Thyroid gland (tissue), 4 donors: ENCODE data around the gene FLNA.

Experiments
- CTCF ChIP-seq, 6 experiments: fragments of 200-600 bp in 3 of 6; fragments of 450-650 bp in 3 of 6; sonication (generic) in 3 of 6; IDR thresholded peaks; one replicate each; pipeline ENCODE4 v1.5.1; 2016 to 2019; ENCODE audit warnings: antibody characterized with exemption in 6 of 6, mild to moderate bottlenecking in 2 of 6, inconsistent platforms in 1 of 6, moderate library complexity in 1 of 6
- POLR2A ChIP-seq, 2 donors: fragments of 450-650 bp; IDR thresholded peaks; one replicate each; pipeline ENCODE4 v1.6.1; 2017; ENCODE audit warnings: antibody characterized with exemption in 2 of 2, mild to moderate bottlenecking in 2 of 2, moderate library complexity in 1 of 2

GRCh38 chrX:154403858-154404257 is 29.4 kb upstream of the FLNA start:
- TF ChIP-seq CTCF (IDR thresholded peaks at IDR 0.05) (no peak), POLR2A (IDR thresholded peaks at IDR 0.05) (no peak)
